K562 (cell line): ENCODE data around the gene CGB8. TPM values are rescaled to one million over a fixed set of nuclear protein-coding genes. Genes with fewer than 3 reads are reported as not detected.

Source experiments
- ATAC-seq: fragments of 200-7000 bp; cut with Tn5 transposase; 3 replicates; pipeline ENCODE4 v1.9.1; 2020; ENCODE audit warnings: moderate library complexity
- BruUV-seq: library from RNA; stranded (reverse); fragments of 400-500 nt; replicated peaks from 2 replicates; lab custom pipeline; 2021; lab: Mats Ljungman, UMichigan
- CTCF ChIA-PET: fragments of 300-600 bp; formaldehyde crosslinking; extraction: SDS; loops from one replicate; lab custom pipeline; 2021; ENCODE audit warnings: low intra/inter-chr PET ratio; lab: Yijun Ruan, JAX
- POLR2A ChIA-PET: fragments of 300-600, 350-650 bp; sonication (Branson Sonifier 250); formaldehyde crosslinking; extraction: SDS; loops from one replicate; lab custom pipeline; 2021; ENCODE audit warnings: antibody characterized with exemption, inconsistent platforms; lab: Yijun Ruan, JAX
- DNase-seq, 4 experiments: peaks; one replicate each; pipeline versions ENCODE4 v3.0.0 to v3.0.0-alpha.2; 2011 to 2018; ENCODE audit warnings: low spot score in 3 of 4, mixed read lengths in 3 of 4; ENCODE audit errors: extremely low read depth in 1 of 4
- FAIRE-seq: peaks from 2 replicates; lab custom pipeline; 2011; peaks lifted over from hg19 to GRCh38; lab: Jason Lieb, UNC
- H2AFZ ChIP-seq: 2 replicates; pipeline ENCODE4 v1.6.0; 2011; ENCODE audit warnings: low read depth, low read length, control low read depth, inconsistent platforms
- H3K27ac ChIP-seq: fragments of 200-600 bp; 3 replicates; pipeline ENCODE4 v1.8.0; 2011; ENCODE audit warnings: low read depth, mild to moderate bottlenecking, control low read depth, inconsistent platforms, low read length, moderate library complexity, mixed read lengths; ENCODE audit errors: extremely low read depth
- H3K27me3 ChIP-seq, 2 experiments: fragments of 300-600 bp in 1 of 2; 2 replicates in 1 of 2; 3 replicates in 1 of 2; pipeline versions ENCODE4 v1.6.0 to v1.8.0; 2011; ENCODE audit warnings: inconsistent platforms in 2 of 2, low read length in 2 of 2, mild to moderate bottlenecking in 1 of 2, mixed read lengths in 1 of 2, moderate library complexity in 1 of 2; ENCODE audit not compliant: control insufficient read depth in 2 of 2, insufficient read depth in 2 of 2
- H3K36me3 ChIP-seq: fragments of 300-600 bp; 3 replicates; pipeline ENCODE4 v1.8.0; 2011; ENCODE audit warnings: mild to moderate bottlenecking, low read length, inconsistent platforms; ENCODE audit not compliant: control insufficient read depth, insufficient read depth
- H3K4me1 ChIP-seq, 2 experiments: fragments of 200-600 bp in 1 of 2; replicated peaks in 1 of 2; 2 replicates in 1 of 2; 3 replicates in 1 of 2; pipeline versions ENCODE4 v1.5.1 to v1.8.0; 2011; ENCODE audit warnings: inconsistent platforms in 2 of 2, low read length in 2 of 2, mild to moderate bottlenecking in 1 of 2, mixed read lengths in 1 of 2, moderate library complexity in 1 of 2; ENCODE audit not compliant: control insufficient read depth in 2 of 2, insufficient read depth in 2 of 2
- H3K4me2 ChIP-seq: 2 replicates; pipeline ENCODE4 v1.6.1; 2011; ENCODE audit warnings: low read length, control low read depth, inconsistent platforms, mixed read lengths; ENCODE audit not compliant: insufficient read depth
- H3K4me3 ChIP-seq: fragments of 200-600 bp; sonication (generic), shearing (Covaris generic); 2 replicates; pipeline ENCODE4 v1.5.1; 2016; ENCODE audit warnings: control low read depth, inconsistent platforms
- H3K79me2 ChIP-seq: fragments of 200-600 bp; 3 replicates; pipeline ENCODE4 v1.8.0; 2011; ENCODE audit warnings: low read length, inconsistent platforms; ENCODE audit not compliant: control insufficient read depth, insufficient read depth
- H3K9ac ChIP-seq, 2 experiments: 2 replicates each; pipeline versions ENCODE4 v1.6.0 to v1.6.1; 2011; ENCODE audit warnings: low read depth in 2 of 2, low read length in 2 of 2, control low read depth in 1 of 2, inconsistent platforms in 1 of 2, mild to moderate bottlenecking in 1 of 2, mixed read lengths in 1 of 2; ENCODE audit not compliant: insufficient read depth in 1 of 2
- H3K9me1 ChIP-seq: one replicate; pipeline ENCODE4 v1.6.0; 2011; ENCODE audit warnings: inconsistent platforms, mild to moderate bottlenecking, low read length, moderate library complexity; ENCODE audit not compliant: control insufficient read depth, insufficient read depth
- H3K9me3 ChIP-seq: replicated peaks from 2 replicates; pipeline ENCODE4 v1.5.1; 2011; ENCODE audit warnings: low read depth, low read length, inconsistent platforms; ENCODE audit not compliant: control insufficient read depth, insufficient read depth
- H4K20me1 ChIP-seq: replicated peaks from 2 replicates; pipeline ENCODE4 v1.6.1; 2011; ENCODE audit warnings: low read length, inconsistent platforms, mixed read lengths; ENCODE audit not compliant: control insufficient read depth, insufficient read depth
- POLR2A ChIP-seq: fragments of 450-650 bp; conservative IDR thresholded peaks from 2 replicates; pipeline ENCODE4 v1.6.1; 2016
- POLR2G ChIP-seq: fragments of 200-400 bp; formaldehyde crosslinking; IDR thresholded peaks from 2 replicates; pipeline ENCODE4 v1.6.1; 2017; ENCODE audit warnings: low read depth, mild to moderate bottlenecking, antibody characterized with exemption, low read length, moderate library complexity
- RBFOX2 ChIP-seq: fragments of 200-400 bp; formaldehyde crosslinking; IDR thresholded peaks from 2 replicates; pipeline ENCODE4 v1.6.1; 2017; ENCODE audit warnings: low read depth, mild to moderate bottlenecking, low read length, moderate library complexity
- SMARCA4 ChIP-seq: fragments of 450-650 bp; IDR thresholded peaks from 2 replicates; pipeline ENCODE4 v1.6.1; 2016
- TEAD1 ChIP-seq, 2 experiments: fragments of 450-650 bp in 1 of 2; sonication (generic) in 1 of 2; formaldehyde crosslinking; IDR thresholded peaks; 2 replicates each; pipeline versions ENCODE4 v1.4.0 to v1.8.0; 2020 to 2022; ENCODE audit warnings: mild to moderate bottlenecking in 2 of 2, missing genetic modification reagents in 1 of 2
- ZNF274 ChIP-seq: IDR thresholded peaks from 2 replicates; pipeline ENCODE4 v1.6.1; 2011; ENCODE audit warnings: low read depth, mild to moderate bottlenecking, low read length, moderate library complexity, borderline replicate concordance
- WGBS: fragments of 100-300 bp; shearing (Covaris generic); methylation state at CpG from one replicate; pipeline ENCODE4 v1.1.6; 2016; ENCODE audit warnings: low coverage, mixed read lengths; ENCODE audit not compliant: insufficient coverage; ENCODE audit errors: missing lambda C conversion rate; 5-methylcytosine and 5-hydroxymethylcytosine counted together
- in situ Hi-C: fragments of 300-500 bp; cut with MboI; formaldehyde crosslinking; loops from 4 replicates; pipeline ENCODE4 v1.15.0; 2018; ENCODE audit warnings: inconsistent platforms, mixed read lengths
- intact Hi-C: fragments of 100-400 bp; cut with micrococcal nuclease; formaldehyde crosslinking; loops from 2 replicates; pipeline ENCODE4 v1.14.2; 2022
- polyA plus RNA-seq, 8 experiments: library from polyadenylated mRNA; depleted of rRNA in 4 of 8; stranded (reverse) in 5 of 8; unstranded in 3 of 8; fragments of >200 nt; fragmentation: Nextera tagmentation in 2 of 8; fragmentation: Illumina TruSeq in 1 of 8; extraction: Ambion mirVana in 2 of 8; extraction: Trizol in 1 of 8; gene quantifications; 2 replicates each; pipeline versions ENCODE4 v1.2.1 to v1.2.3, GENCODE V29; 2011 to 2014; ENCODE audit warnings: inconsistent platforms in 1 of 8, missing spikeins in 1 of 8
- total RNA-seq, 7 experiments: library from RNA; depleted of rRNA in 6 of 7; stranded (reverse); fragments of >200 nt in 6 of 7; fragmentation: Illumina TruSeq in 2 of 7; extraction: Trizol in 2 of 7; gene quantifications; 2 replicates each; pipeline versions ENCODE4 v1.2.1 to v1.2.3, GENCODE V29; 2011 to 2021; ENCODE audit warnings: low replicate concordance in 1 of 7
- TF ChIP-seq, protein P1 (sequence below): fragments of 250-450 bp; sonication (Bioruptor Pico); IDR thresholded peaks from 2 replicates; pipeline ENCODE4 v1.5.0; 2022; ENCODE audit warnings: mild to moderate bottlenecking

The CGB8 gene
- total and polyA plus RNA-seq, 9 of the 15 experiments (the other 6 are each of a cell fraction or from before 2014, with no cell fraction given) = not detected

DNA sequence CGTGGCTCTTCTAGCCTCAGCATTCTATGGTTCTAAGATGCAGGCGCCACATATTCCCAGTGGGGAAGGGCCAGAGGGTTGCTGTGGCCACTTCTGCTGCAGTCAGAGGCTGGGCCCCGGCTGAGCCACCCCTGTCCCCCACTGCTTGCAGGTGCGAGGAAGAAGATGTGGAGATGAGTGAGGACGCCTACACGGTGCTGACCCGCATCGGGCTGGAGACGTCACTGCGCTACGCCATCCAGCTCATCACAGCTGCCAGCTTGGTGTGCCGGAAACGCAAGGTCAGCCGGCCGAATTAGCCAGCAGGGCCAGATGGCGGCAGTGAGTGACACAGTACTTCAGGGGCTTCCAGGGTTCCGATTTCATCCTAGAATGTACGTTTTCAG is 34.0 kb downstream of the CGB8 start:
- TF ChIP-seq, protein P1, sequence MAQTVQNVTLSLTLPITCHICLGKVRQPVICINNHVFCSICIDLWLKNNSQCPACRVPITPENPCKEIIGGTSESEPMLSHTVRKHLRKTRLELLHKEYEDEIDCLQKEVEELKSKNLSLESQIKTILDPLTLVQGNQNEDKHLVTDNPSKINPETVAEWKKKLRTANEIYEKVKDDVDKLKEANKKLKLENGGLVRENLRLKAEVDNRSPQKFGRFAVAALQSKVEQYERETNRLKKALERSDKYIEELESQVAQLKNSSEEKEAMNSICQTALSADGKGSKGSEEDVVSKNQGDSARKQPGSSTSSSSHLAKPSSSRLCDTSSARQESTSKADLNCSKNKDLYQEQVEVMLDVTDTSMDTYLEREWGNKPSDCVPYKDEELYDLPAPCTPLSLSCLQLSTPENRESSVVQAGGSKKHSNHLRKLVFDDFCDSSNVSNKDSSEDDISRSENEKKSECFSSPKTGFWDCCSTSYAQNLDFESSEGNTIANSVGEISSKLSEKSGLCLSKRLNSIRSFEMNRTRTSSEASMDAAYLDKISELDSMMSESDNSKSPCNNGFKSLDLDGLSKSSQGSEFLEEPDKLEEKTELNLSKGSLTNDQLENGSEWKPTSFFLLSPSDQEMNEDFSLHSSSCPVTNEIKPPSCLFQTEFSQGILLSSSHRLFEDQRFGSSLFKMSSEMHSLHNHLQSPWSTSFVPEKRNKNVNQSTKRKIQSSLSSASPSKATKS (CRISPR knock-in tag) = no peak
- 0 out of 2 replicates have a peak, but pooled peaks have one; percentile 3 for TF ChIP-seq POLR2A
- TF ChIP-seq ZNF274 = no peak
- TF ChIP-seq TEAD1 (CRISPR knock-in tag; IDR thresholded peaks at IDR 0.05) = no peak
- TF ChIP-seq POLR2G = peak; percentile 64
- no peak for TF ChIP-seq SMARCA4
- peak; percentile 18; the same call in 1 of the 2 replicates for TF ChIP-seq RBFOX2
- H3K9me3 ChIP-seq = no peaks in the 10 kb centered on the region
- no peaks in the 10 kb centered on the region for H3K27me3 ChIP-seq
- ChIA-PET POLR2A (interaction anchor here (0.8 kb wide), 1 partner anchor 10 kb away, joined by 5 read pairs; no protein-coding TSS in a partner anchor), CTCF (no interaction called here)
- H3K4me2 ChIP-seq = no peak overlapping the region
- no TSS peak for BruUV-seq
- H4K20me1 ChIP-seq = peaks cover 9% of the 10 kb centered on the region; the same call in 1 of the 2 replicates
- 96% methylated on average over 18 of the region's 18 CpGs for WGBS
- no peaks in the 10 kb centered on the region for H3K79me2 ChIP-seq
- no peak overlapping the region for H3K4me3 ChIP-seq
- no peak overlapping the region for H3K27ac ChIP-seq
- ATAC-seq = no peak
- H3K9ac ChIP-seq = no peak overlapping the region
- intact Hi-C loops = no loop called here
- peaks cover 15 to 51% of the 10 kb centered on the region in 2 experiments; a peak in 4 of 5 replicates for H3K4me1 ChIP-seq
- no peak for FAIRE-seq
- peaks cover 64% of the 10 kb centered on the region; the same call in 2 of the 3 replicates for H3K36me3 ChIP-seq
- no peak overlapping the region for H2AFZ ChIP-seq
- peaks cover 3% of the 10 kb centered on the region for H3K9me1 ChIP-seq
- in situ Hi-C loops = no loop called here
- DNase-seq = no peak
